ENCODE measurements around the gene BCL2L14.
A peak's percentile ranks its signal among the peaks of the same experiment; 100 is the strongest.

The BCL2L14 gene

GRCh38 chr12:12054993-12055392, 15.7 kb upstream of the BCL2L14 start:
- no peak for DNase-seq (ENCODE audit: low spot score)

GRCh38 chr12:12056951-12057350, 13.8 kb upstream of the BCL2L14 start:
- DNase-seq (ENCODE audit: low spot score) = no peak

- DNase-seq (ENCODE audit: low spot score) = no peak
These were observed 6.1 kb upstream of the BCL2L14 start for GRCh38 chr12:12064596-12064995.

GRCh38 chr12:12068751-12069150, 2.0 kb upstream of the BCL2L14 start:
- DNase-seq (ENCODE audit: low spot score) = no peak

- DNase-seq (ENCODE audit: low spot score) = no peak
These were observed 754 bp upstream of the BCL2L14 start for GRCh38 chr12:12069821-12070548.

DNA sequence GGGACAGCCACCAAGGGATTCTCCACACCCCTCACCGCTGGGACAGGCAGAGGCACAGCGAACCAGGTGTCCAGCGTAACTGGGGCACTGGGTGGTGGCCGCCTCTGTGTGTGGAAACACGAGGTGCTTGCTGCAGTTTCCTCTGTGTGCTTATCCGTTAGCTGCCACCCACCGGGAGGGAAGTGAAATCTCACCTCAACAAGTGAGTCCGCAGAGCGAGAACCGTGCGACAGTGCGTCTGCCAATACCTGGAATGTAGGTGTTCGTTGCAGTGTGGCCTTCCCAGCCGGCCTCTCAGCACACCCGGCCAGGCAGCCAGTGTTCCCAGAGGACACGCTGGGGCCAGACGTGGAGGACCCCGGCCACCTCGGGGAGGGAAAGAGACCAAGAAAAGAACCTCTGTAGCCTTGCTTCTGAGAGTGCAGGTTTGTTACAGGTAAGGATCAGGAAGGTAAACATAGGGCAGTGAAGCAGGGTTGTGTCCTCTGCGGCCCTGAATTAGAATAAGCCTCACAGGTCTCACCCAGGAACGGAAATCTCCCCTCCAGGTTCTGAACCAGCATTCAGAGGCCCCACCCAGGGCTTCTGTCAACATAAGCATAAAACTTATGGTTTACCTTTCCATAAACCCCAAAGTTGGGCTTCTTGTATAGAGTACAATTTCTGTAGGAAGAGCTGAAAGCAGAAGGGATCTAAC, 1.5 kb downstream of the BCL2L14 start:
- no peak for DNase-seq (ENCODE audit: low spot score)

DNA sequence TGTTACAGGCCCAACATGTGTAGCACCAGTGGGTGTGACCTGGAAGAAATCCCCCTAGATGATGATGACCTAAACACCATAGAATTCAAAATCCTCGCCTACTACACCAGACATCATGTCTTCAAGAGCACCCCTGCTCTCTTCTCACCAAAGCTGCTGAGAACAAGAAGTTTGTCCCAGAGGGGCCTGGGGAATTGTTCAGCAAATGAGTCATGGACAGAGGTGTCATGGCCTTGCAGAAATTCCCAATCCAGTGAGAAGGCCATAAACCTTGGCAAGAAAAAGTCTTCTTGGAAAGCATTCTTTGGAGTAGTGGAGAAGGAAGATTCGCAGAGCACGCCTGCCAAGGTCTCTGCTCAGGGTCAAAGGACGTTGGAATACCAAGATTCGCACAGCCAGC, 8.6 kb downstream of the BCL2L14 start:
- DNase-seq (ENCODE audit: low spot score) = no peak

DNA sequence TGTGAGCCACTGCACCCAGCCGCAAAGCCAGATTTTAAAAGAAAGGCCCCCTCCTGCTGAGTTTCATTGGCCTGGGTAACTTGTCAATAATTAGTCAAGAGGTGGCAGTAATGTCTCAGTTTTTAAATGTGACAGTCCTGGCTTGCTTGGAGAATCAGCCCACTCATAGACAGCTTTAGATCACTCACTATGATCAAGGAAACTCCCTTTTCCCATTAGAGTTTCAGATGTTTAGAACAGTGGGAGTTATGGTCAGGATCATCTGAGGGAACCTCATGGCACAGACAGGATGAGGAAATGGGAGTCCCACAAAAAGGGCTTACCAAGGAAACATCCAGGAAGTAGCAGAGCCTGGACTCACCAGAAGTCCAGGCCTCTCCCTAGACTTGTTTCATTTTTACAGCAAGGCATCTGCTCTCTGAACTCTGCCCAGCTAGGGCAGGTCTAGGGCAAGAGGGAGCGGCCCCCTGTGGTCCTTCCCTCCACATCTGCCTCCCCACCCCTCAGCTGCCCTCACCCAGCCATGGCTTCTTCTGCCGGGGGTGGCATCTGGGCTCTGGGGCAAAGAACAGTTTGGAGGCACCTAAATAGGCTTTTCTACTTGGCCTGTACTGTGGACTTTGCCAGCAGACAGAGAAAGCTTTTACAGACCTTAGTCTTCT, 11.2 kb downstream of the BCL2L14 start:
- peak; percentile 69 for DNase-seq (ENCODE audit: low spot score)

GRCh38 chr12:12083688-12084087, 12.9 kb downstream of the BCL2L14 start:
- DNase-seq (ENCODE audit: low spot score) = no peak

DNA sequence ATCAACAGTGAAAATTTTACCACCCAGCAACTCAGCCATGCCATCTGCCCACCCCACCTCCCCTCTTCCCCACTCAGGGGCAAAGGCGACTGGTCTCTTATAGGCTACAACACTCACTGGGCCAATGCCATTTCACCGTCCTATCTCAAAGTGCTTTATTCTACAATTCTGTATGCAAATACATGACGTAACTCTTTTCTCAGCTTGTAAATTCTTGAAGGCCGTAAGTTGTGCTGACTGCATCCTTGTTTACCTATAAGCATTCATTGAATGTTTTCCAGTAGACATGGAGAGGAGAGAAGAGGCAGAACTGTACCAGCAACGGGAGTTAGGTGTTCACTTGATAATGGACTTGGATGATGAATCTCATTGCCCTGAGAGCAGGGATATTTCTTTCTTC, 15.6 kb downstream of the BCL2L14 start:
- no peak for DNase-seq (ENCODE audit: low spot score)

- DNase-seq (ENCODE audit: low spot score) = no peak
These were observed 16.4 kb downstream of the BCL2L14 start for GRCh38 chr12:12086973-12087692.

DNA sequence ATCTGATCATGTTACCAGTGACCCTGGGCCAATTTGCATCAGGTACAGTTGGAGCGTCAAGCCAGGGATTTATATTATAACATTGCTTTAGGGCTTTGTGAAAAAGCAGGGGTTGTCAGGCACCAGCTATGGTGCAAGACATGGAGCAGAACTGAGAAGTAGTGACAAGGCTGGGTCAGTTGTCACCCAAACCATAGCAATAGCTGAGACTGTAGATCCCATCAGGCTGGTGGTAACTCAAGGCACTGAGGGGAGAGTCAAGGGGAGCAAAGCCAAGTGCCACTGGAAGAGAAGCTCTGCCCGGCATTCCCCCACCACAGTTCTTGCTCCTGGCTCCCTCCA, 16.9 kb downstream of the BCL2L14 start:
- no peak for DNase-seq (ENCODE audit: low spot score)

GRCh38 chr12:12088147-12088546, 17.4 kb downstream of the BCL2L14 start:
- DNase-seq (ENCODE audit: low spot score) = no peak

DNA sequence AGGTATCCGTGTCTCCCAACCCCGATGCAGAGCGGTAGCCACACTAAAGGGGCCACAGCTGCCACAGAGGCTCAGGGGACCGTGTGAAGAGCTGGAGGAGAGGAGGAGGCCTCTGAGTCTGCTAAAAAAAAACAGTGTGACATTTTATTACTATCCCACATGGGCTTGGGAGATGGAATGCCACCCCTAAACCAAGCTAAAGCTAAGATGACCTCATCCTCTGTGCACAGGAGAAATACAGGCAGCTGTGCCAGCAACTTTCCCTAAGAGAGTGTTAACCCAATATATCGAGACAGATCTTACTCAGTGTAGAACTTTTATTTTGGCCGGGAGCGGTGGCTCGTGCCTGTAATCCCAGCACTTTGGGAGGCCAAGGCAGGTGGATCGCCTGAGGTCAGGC, 18.0 kb downstream of the BCL2L14 start:
- DNase-seq (ENCODE audit: low spot score) = no peak

- no peak for DNase-seq (ENCODE audit: low spot score)
These were observed 20.3 kb downstream of the BCL2L14 start for GRCh38 chr12:12091071-12091470.

GRCh38 chr12:12091977-12092663, 21.4 kb downstream of the BCL2L14 start:
- no peak for DNase-seq (ENCODE audit: low spot score)

DNA sequence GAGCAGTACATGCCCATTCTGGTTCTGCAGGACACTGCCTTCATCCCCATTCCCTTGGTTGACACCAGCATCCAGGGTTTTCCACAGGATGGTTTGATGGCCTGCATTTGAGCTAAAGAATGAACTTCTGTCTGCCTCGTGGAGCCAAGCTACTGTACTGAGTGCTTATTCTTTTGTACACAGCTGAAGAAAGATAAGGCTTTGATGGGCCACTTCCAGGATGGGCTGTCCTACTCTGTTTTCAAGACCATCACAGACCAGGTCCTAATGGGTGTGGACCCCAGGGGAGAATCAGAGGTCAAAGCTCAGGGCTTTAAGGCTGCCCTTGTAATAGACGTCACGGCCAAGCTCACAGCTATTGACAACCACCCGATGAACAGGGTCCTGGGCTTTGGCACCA, 23.7 kb downstream of the BCL2L14 start:
- no peak for DNase-seq (ENCODE audit: low spot score)

- no peak for DNase-seq (ENCODE audit: low spot score)
These were observed 24.3 kb downstream of the BCL2L14 start for GRCh38 chr12:12095021-12095420.

DNA sequence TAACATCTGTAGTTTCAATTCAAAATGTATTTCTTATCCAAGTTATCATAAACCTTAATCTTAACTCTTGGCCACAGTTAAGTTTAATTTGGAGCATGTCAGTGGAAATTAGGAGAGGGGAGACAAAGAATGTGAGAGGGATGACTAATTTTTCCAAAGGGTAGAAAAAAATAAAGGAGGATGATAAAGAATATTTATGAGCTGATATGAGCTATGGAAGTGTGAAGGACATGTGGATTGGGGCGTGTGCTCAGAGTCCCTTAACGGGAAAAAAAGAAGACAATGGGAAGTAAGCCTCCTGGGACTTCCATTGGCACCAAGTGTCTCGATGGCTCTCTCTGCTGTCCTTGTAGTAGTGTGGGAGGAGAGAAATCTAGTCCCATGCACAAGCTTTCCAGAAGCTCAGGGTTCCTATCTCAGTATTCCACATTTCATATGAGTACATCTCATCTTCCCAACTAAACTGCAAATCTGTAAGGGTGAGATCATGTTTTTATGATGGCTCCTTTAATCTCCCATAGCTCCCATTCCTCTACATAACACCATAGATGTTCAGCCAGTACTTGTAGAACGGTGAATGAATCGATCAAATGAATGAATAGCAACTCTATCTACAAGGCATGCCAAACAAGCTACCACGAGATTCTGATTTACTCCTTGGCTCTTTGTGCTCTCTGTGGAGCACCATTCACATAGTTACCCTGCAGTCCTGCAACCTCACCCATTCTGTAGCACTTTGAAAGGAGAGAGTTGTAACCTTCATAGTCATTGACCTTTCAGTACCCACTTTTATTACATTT, 27.4 kb downstream of the BCL2L14 start:
- DNase-seq (ENCODE audit: low spot score) = no peak

GRCh38 chr12:12098691-12099015, 27.9 kb downstream of the BCL2L14 start:
- DNase-seq (ENCODE audit: low spot score) = no peak

GRCh38 chr12:12099102-12099501, 28.4 kb downstream of the BCL2L14 start:
- no peak for DNase-seq (ENCODE audit: low spot score)
